IMR-90 (cell line): ENCODE data around the gene PHC1. TPM values are rescaled to one million over a fixed set of nuclear protein-coding genes. Genes with fewer than 3 reads are reported as not detected.

Experiments
- ATAC-seq: fragments of 200-7000 bp; cut with Tn5 transposase; 2 replicates; pipeline ENCODE4 v1.9.1; 2020; ENCODE audit warnings: low read depth, mild to moderate bottlenecking, moderate library complexity
- BruUV-seq: library from RNA; stranded (reverse); fragments of 400-500 nt; replicated peaks from 2 replicates; lab custom pipeline; 2021; lab: Mats Ljungman, UMichigan
- CTCF ChIA-PET: fragments of 300-600 bp; formaldehyde crosslinking; extraction: SDS; loops from one replicate; lab custom pipeline; 2021; ENCODE audit warnings: antibody characterized with exemption; lab: Yijun Ruan, JAX
- POLR2A ChIA-PET: fragments of 300-600 bp; sonication (Branson Sonifier 250); formaldehyde crosslinking; loops from one replicate; lab custom pipeline; 2022; ENCODE audit warnings: antibody characterized with exemption; ENCODE audit not compliant: unreplicated experiment; lab: Charles Lee
- DNase-seq: peaks from one replicate; pipeline ENCODE4 v3.0.0; 2013
- H2AFZ ChIP-seq: replicated peaks from 2 replicates; pipeline ENCODE3; 2013; ENCODE audit warnings: low read length, mild to moderate bottlenecking; ENCODE audit not compliant: poor library complexity
- H2AK5ac ChIP-seq: 2 replicates; pipeline ENCODE4 v1.6.1; 2013; ENCODE audit warnings: low read depth, low read length, inconsistent platforms
- H2AK9ac ChIP-seq: replicated peaks from 2 replicates; pipeline ENCODE3; 2013; ENCODE audit warnings: mild to moderate bottlenecking, low read depth, low read length, moderate library complexity; ENCODE audit not compliant: poor library complexity
- H2BK120ac ChIP-seq: 2 replicates; pipeline ENCODE4 v1.6.1; 2013; ENCODE audit warnings: low read depth, low read length, inconsistent platforms
- H2BK15ac ChIP-seq: 3 replicates; pipeline ENCODE4 v1.6.1; 2013; ENCODE audit warnings: low read depth, low read length, inconsistent platforms
- H2BK20ac ChIP-seq: 2 replicates; pipeline ENCODE4 v1.6.1; 2013; ENCODE audit warnings: low read depth, mild to moderate bottlenecking, inconsistent platforms, low read length, moderate library complexity
- H2BK5ac ChIP-seq: 2 replicates; pipeline ENCODE4 v1.6.1; 2013; ENCODE audit warnings: mild to moderate bottlenecking, low read depth, low read length, inconsistent platforms; ENCODE audit not compliant: poor library complexity, severe bottlenecking
- H3K14ac ChIP-seq: replicated peaks from 2 replicates; pipeline ENCODE4 v1.6.1; 2013; ENCODE audit warnings: low read depth, low read length, inconsistent platforms
- H3K18ac ChIP-seq: 2 replicates; pipeline ENCODE4 v1.6.1; 2013; ENCODE audit warnings: low read depth, low read length, control low read depth
- H3K23ac ChIP-seq: 2 replicates; pipeline ENCODE4 v1.6.1; 2013; ENCODE audit warnings: low read depth, low read length, inconsistent platforms
- H3K27ac ChIP-seq: 2 replicates; pipeline ENCODE4 v1.5.1; 2013; ENCODE audit warnings: mild to moderate bottlenecking, control low read depth, low read length; ENCODE audit not compliant: insufficient read depth
- H3K27me3 ChIP-seq: 2 replicates; pipeline ENCODE4 v1.6.1; 2013; ENCODE audit warnings: low read length; ENCODE audit not compliant: control insufficient read depth, insufficient read depth
- H3K36me3 ChIP-seq: 2 replicates; pipeline ENCODE4 v1.6.1; 2013; ENCODE audit warnings: low read length, mixed read lengths; ENCODE audit not compliant: control insufficient read depth, insufficient read depth
- H3K4ac ChIP-seq: 2 replicates; pipeline ENCODE4 v1.6.1; 2013; ENCODE audit warnings: low read depth, low read length, inconsistent platforms
- H3K4me1 ChIP-seq: 2 replicates; pipeline ENCODE4 v1.6.1; 2013; ENCODE audit warnings: low read length, mixed read lengths; ENCODE audit not compliant: control insufficient read depth, insufficient read depth
- H3K4me2 ChIP-seq: 2 replicates; pipeline ENCODE4 v1.6.1; 2013; ENCODE audit warnings: low read depth, mild to moderate bottlenecking, control low read depth, low read length, moderate library complexity
- H3K4me3 ChIP-seq: 2 replicates; pipeline ENCODE4 v1.5.1; 2013; ENCODE audit warnings: low read depth, mild to moderate bottlenecking, control low read depth, low read length, moderate library complexity; ENCODE audit not compliant: insufficient read depth
- H3K56ac ChIP-seq: 2 replicates; pipeline ENCODE4 v1.6.1; 2013; ENCODE audit warnings: low read length, inconsistent platforms; ENCODE audit not compliant: insufficient read depth; ENCODE audit errors: extremely low read depth
- H3K79me1 ChIP-seq, 2 experiments: 2 replicates each; pipeline ENCODE4 v1.6.1; 2013; ENCODE audit warnings: low read length in 2 of 2, inconsistent platforms in 1 of 2, low read depth in 1 of 2
- H3K9ac ChIP-seq: 2 replicates; pipeline ENCODE4 v1.6.1; 2013; ENCODE audit warnings: low read depth, low read length, control low read depth
- H3K9me1 ChIP-seq: 2 replicates; pipeline ENCODE4 v1.6.1; 2013; ENCODE audit warnings: low read length, inconsistent platforms; ENCODE audit not compliant: insufficient read depth
- H3K9me3 ChIP-seq: 2 replicates; pipeline ENCODE4 v1.6.1; 2013; ENCODE audit warnings: low read length; ENCODE audit not compliant: control insufficient read depth, insufficient read depth
- H4K20me1 ChIP-seq: 2 replicates; pipeline ENCODE4 v1.6.1; 2013; ENCODE audit warnings: low read length, inconsistent platforms; ENCODE audit not compliant: insufficient read depth
- H4K5ac ChIP-seq: 2 replicates; pipeline ENCODE4 v1.6.1; 2013; ENCODE audit warnings: mild to moderate bottlenecking, low read depth, low read length, control low read depth
- H4K8ac ChIP-seq, 2 experiments: 2 replicates each; pipeline ENCODE4 v1.6.1; 2013; ENCODE audit warnings: low read depth in 2 of 2, low read length in 2 of 2, control low read depth in 1 of 2, inconsistent platforms in 1 of 2
- H4K91ac ChIP-seq: 2 replicates; pipeline ENCODE4 v1.6.1; 2013; ENCODE audit warnings: low read depth, low read length, inconsistent platforms; ENCODE audit not compliant: insufficient read depth
- BHLHE40 ChIP-seq: fragments of 150-350 bp; IDR thresholded peaks from 2 replicates; pipeline ENCODE4 v1.6.1; 2016; ENCODE audit warnings: mild to moderate bottlenecking, low read depth, low read length
- CEBPB ChIP-seq: IDR thresholded peaks from 2 replicates; pipeline ENCODE4 v1.6.1; 2012; ENCODE audit warnings: low read depth, low read length, improper control_type of control experiment
- CHD1 ChIP-seq: IDR thresholded peaks from 2 replicates; pipeline ENCODE4 v1.6.1; 2012; ENCODE audit warnings: low read depth, low read length, improper control_type of control experiment
- FOS ChIP-seq: fragments of 150-350 bp; IDR thresholded peaks from 2 replicates; pipeline ENCODE4 v1.6.1; 2016; ENCODE audit warnings: low read depth, low read length
- MAFK ChIP-seq: IDR thresholded peaks from 2 replicates; pipeline ENCODE4 v1.6.1; 2012; ENCODE audit warnings: low read depth, low read length, improper control_type of control experiment
- MAZ ChIP-seq: IDR thresholded peaks from 2 replicates; pipeline ENCODE4 v1.6.1; 2012; ENCODE audit warnings: low read depth, mild to moderate bottlenecking, low read length, improper control_type of control experiment, moderate library complexity, borderline replicate concordance
- POLR2A ChIP-seq: IDR thresholded peaks from 2 replicates; pipeline ENCODE4 v1.6.1; 2012; ENCODE audit warnings: mild to moderate bottlenecking, low read depth, low read length
- RAD21 ChIP-seq: IDR thresholded peaks from 2 replicates; pipeline ENCODE4 v1.6.1; 2012; ENCODE audit warnings: low read length, improper control_type of control experiment
- RCOR1 ChIP-seq: IDR thresholded peaks from 2 replicates; pipeline ENCODE4 v1.6.1; 2012; ENCODE audit warnings: mild to moderate bottlenecking, low read length, improper control_type of control experiment; ENCODE audit not compliant: insufficient replicate concordance
- RFX5 ChIP-seq: IDR thresholded peaks from 2 replicates; pipeline ENCODE4 v1.8.0; 2012; ENCODE audit warnings: low read depth, mild to moderate bottlenecking, low read length, moderate library complexity
- SMC3 ChIP-seq: fragments of 150-350 bp; IDR thresholded peaks from 2 replicates; pipeline ENCODE4 v1.6.1; 2016; ENCODE audit warnings: low read depth, mild to moderate bottlenecking, antibody characterized with exemption, low read length, moderate library complexity
- whole genome bisulfite sequencing, 2 experiments: methylation state at CpG; one replicate each; pipeline versions ENCODE4 v1.1.5 to v1.1.7; 2013; ENCODE audit warnings: missing lambda C conversion rate in 2 of 2; ENCODE audit not compliant: insufficient read length in 1 of 2; ENCODE audit errors: extremely low coverage in 2 of 2; 5-methylcytosine and 5-hydroxymethylcytosine counted together
- dilution Hi-C: fragments of 300-500 bp; cut with HindIII; formaldehyde crosslinking; loops from one replicate; pipeline ENCODE4 v1.14.3; 2018; ENCODE audit warnings: low sequenced_read_pairs; ENCODE audit not compliant: unreplicated experiment
- in situ Hi-C: fragments of 300-500 bp; cut with MboI; formaldehyde crosslinking; loops from 3 replicates; pipeline ENCODE4 v1.14.3; 2019; ENCODE audit warnings: low sequenced_read_pairs, inconsistent platforms, mixed read lengths
- intact Hi-C: fragments of 100-400 bp; cut with micrococcal nuclease; formaldehyde crosslinking; loops from 2 replicates; pipeline ENCODE4 v1.10.0; 2022
- polyA plus RNA-seq, 3 experiments: library from polyadenylated mRNA; depleted of rRNA; stranded (reverse); fragments of >200 nt; gene quantifications; 2 replicates each; pipeline ENCODE4 v1.2.3, GENCODE V29; 2012; ENCODE audit warnings: low replicate concordance in 1 of 3
- total RNA-seq: library from RNA; depleted of rRNA; stranded (reverse); fragments of >200 nt; gene quantifications from 2 replicates; pipeline ENCODE4 v1.2.3, GENCODE V29; 2012
- TF ChIP-seq, protein P1 (sequence below): fragments of 150-350 bp; IDR thresholded peaks from 2 replicates; pipeline ENCODE4 v1.6.1; 2017; ENCODE audit warnings: mild to moderate bottlenecking, antibody characterized with exemption, low read length, low read depth
- TF ChIP-seq, protein P2 (sequence below): conservative IDR thresholded peaks from 2 replicates; pipeline ENCODE4 v1.5.1; 2012; ENCODE audit warnings: mild to moderate bottlenecking, low read depth, low read length, improper control_type of control experiment
- TF ChIP-seq, protein P3 (sequence below): fragments of 150-350 bp; IDR thresholded peaks from 2 replicates; pipeline ENCODE4 v1.6.1; 2016; ENCODE audit warnings: low read depth, mild to moderate bottlenecking, low read length, moderate library complexity, borderline replicate concordance

PHC1 gene
- total and polyA plus RNA-seq, 2 of the 4 experiments (the other 2 are of a cell fraction): 9.1 to 23.1 TPM

- TF ChIP-seq RCOR1 (no peak), MAFK (no peak), FOS (no peak)
Observed at GRCh38 chr12:8953773-8954402, 39.6 kb downstream of the PHC1 start (continued).

- dilution Hi-C loops (no loop called here), in situ Hi-C loops (no loop called here), intact Hi-C loops (no loop called here)
- no peak overlapping the region for H4K5ac ChIP-seq
- H2BK20ac ChIP-seq: no peak overlapping the region
- DNase-seq (no peak), ATAC-seq (no peak)
- no peaks in the 10 kb centered on the region for H3K27me3 ChIP-seq
- no peaks in the 10 kb centered on the region for H4K20me1 ChIP-seq
- no peak overlapping the region for H2BK5ac ChIP-seq
- H3K56ac ChIP-seq: no peak overlapping the region
- ChIA-PET CTCF (interaction anchor here (0.6 kb wide), 1 partner anchor 1558 kb away, joined by 3 read pairs; no protein-coding TSS in a partner anchor), POLR2A (no interaction called here)
- no peak overlapping the region for H2AK5ac ChIP-seq
- BruUV-seq: no TSS peak
- no peak overlapping the region for H3K18ac ChIP-seq
- no peaks in the 10 kb centered on the region for H3K4me1 ChIP-seq
- H3K14ac ChIP-seq: no peak overlapping the region
- WGBS, 2 experiments: 50% methylated on average over 2 of the region's 15 CpGs; no CpG with 5 or more reads in 1 of the 2 experiments
- H2AFZ ChIP-seq: no peak overlapping the region
- H3K4me3 ChIP-seq: no peak overlapping the region
- no peaks in the 10 kb centered on the region for H3K79me1 ChIP-seq
- no peak overlapping the region for H2BK15ac ChIP-seq
- no peaks in the 10 kb centered on the region for H3K9me3 ChIP-seq
- no peak overlapping the region for H3K9ac ChIP-seq
- no peak overlapping the region for H4K91ac ChIP-seq
- H3K4ac ChIP-seq: no peak overlapping the region
- no peak overlapping the region for H3K27ac ChIP-seq
- no peak overlapping the region for H2BK120ac ChIP-seq
- H4K8ac ChIP-seq: no peak overlapping the region
- no peaks in the 10 kb centered on the region for H3K9me1 ChIP-seq
- H3K36me3 ChIP-seq: no peaks in the 10 kb centered on the region
- H2AK9ac ChIP-seq: no peak overlapping the region
- H3K23ac ChIP-seq: no peak overlapping the region
- H3K4me2 ChIP-seq: no peak overlapping the region
- TF ChIP-seq RFX5 (no peak), SMC3 (no peak), RCOR1 (no peak), CHD1 (no peak), BHLHE40 (no peak), POLR2A (no peak), RAD21 (no peak), CEBPB (no peak), FOS (no peak), MAZ (no peak)
- TF ChIP-seq, protein P1, sequence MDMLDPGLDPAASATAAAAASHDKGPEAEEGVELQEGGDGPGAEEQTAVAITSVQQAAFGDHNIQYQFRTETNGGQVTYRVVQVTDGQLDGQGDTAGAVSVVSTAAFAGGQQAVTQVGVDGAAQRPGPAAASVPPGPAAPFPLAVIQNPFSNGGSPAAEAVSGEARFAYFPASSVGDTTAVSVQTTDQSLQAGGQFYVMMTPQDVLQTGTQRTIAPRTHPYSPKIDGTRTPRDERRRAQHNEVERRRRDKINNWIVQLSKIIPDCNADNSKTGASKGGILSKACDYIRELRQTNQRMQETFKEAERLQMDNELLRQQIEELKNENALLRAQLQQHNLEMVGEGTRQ: no peak
- TF ChIP-seq, protein P2, sequence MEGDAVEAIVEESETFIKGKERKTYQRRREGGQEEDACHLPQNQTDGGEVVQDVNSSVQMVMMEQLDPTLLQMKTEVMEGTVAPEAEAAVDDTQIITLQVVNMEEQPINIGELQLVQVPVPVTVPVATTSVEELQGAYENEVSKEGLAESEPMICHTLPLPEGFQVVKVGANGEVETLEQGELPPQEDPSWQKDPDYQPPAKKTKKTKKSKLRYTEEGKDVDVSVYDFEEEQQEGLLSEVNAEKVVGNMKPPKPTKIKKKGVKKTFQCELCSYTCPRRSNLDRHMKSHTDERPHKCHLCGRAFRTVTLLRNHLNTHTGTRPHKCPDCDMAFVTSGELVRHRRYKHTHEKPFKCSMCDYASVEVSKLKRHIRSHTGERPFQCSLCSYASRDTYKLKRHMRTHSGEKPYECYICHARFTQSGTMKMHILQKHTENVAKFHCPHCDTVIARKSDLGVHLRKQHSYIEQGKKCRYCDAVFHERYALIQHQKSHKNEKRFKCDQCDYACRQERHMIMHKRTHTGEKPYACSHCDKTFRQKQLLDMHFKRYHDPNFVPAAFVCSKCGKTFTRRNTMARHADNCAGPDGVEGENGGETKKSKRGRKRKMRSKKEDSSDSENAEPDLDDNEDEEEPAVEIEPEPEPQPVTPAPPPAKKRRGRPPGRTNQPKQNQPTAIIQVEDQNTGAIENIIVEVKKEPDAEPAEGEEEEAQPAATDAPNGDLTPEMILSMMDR: no peak
- TF ChIP-seq, protein P3, sequence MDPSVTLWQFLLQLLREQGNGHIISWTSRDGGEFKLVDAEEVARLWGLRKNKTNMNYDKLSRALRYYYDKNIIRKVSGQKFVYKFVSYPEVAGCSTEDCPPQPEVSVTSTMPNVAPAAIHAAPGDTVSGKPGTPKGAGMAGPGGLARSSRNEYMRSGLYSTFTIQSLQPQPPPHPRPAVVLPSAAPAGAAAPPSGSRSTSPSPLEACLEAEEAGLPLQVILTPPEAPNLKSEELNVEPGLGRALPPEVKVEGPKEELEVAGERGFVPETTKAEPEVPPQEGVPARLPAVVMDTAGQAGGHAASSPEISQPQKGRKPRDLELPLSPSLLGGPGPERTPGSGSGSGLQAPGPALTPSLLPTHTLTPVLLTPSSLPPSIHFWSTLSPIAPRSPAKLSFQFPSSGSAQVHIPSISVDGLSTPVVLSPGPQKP: no peak
Observed at GRCh38 chr12:8956073-8956472, 41.8 kb downstream of the PHC1 start.
